ENCODE data around the gene SORCS2.

GRCh38 chr4:7680731-7681130, 488.4 kb downstream of the SORCS2 start:
- TF ChIP-seq CTCF (conservative IDR thresholded peaks at IDR 0.05; ENCODE audit: low read length): no peak
- no peak for TF ChIP-seq EZH2phosphoT487 (IDR thresholded peaks at IDR 0.05; ENCODE audit: borderline replicate concordance, low read depth, low read length)

Data from OCI-LY7 (cell line).